ENCODE data around the gene BACE1-AS.

BACE1-AS gene

DNA sequence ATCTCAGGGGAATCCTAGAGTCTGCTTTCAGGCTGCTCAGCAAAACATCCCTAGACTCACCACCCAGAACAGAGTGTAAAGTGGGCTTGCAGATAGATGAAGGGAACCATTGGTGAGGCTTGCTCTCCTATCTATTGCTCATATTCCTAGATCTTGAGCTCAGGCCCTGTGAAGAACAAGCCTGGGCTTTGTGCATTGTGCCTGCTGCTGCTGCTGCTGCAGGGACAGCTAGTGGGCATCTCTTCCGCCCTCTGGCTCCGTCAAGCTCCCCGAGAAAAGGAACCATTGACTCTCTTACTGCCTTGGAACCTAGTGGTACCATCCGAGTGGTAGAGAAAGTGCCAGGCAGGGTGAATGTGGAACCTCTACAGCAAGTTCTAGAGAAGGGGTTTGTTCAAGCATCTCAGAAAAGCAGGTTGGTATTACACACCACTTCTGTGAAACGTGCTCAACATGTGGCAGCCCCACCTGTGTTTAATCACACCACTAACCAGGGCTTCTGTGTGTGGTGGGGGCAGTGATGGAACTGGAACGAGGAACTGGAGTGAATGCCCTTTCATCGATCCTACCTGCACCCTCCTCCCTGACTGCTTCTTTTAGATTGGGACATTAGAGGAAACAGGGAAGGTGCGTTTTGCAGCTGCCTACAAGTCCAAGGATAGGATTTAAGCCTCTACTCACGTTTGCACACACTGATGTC is 4.4 kb downstream of the BACE1-AS start:
- H3K36me3 ChIP-seq, result peaks cover 24 to 57% (median 28%) of the 10 kb centered on the region in 3 donors
- H3K4me1 ChIP-seq, result peaks cover 0 to 10% (median 8%) of the 10 kb centered on the region in 4 donors
- H3K9me3 ChIP-seq, result no peaks in the 10 kb centered on the region
- H3K4me3 ChIP-seq, result no peak overlapping the region
- TF ChIP-seq, protein P1, sequence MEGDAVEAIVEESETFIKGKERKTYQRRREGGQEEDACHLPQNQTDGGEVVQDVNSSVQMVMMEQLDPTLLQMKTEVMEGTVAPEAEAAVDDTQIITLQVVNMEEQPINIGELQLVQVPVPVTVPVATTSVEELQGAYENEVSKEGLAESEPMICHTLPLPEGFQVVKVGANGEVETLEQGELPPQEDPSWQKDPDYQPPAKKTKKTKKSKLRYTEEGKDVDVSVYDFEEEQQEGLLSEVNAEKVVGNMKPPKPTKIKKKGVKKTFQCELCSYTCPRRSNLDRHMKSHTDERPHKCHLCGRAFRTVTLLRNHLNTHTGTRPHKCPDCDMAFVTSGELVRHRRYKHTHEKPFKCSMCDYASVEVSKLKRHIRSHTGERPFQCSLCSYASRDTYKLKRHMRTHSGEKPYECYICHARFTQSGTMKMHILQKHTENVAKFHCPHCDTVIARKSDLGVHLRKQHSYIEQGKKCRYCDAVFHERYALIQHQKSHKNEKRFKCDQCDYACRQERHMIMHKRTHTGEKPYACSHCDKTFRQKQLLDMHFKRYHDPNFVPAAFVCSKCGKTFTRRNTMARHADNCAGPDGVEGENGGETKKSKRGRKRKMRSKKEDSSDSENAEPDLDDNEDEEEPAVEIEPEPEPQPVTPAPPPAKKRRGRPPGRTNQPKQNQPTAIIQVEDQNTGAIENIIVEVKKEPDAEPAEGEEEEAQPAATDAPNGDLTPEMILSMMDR (IDR thresholded peaks at IDR 0.05), result no peak
- no peaks in the 10 kb centered on the region for H3K27me3 ChIP-seq
- DNase-seq, result no peak
- intact Hi-C loops (cut with DNase I; ENCODE audit: low total_unique reads), result no loop called here
- H3K27ac ChIP-seq, result no peak overlapping the region

- intact Hi-C loops (cut with DNase I; ENCODE audit: low total_unique reads), result no loop called here
- no peaks in the 10 kb centered on the region for H3K27me3 ChIP-seq
- no peak overlapping the region for H3K27ac ChIP-seq
- no peak for DNase-seq
- no peak overlapping the region for H3K4me3 ChIP-seq
- no peaks in the 10 kb centered on the region for H3K9me3 ChIP-seq
- H3K36me3 ChIP-seq, result peaks cover 13 to 44% (median 19%) of the 10 kb centered on the region in 3 donors
- TF ChIP-seq, protein P1 (IDR thresholded peaks at IDR 0.05), result no peak
- peaks cover 0 to 16% (median 10%) of the 10 kb centered on the region in 4 donors for H3K4me1 ChIP-seq
These were observed 5.7 kb downstream of the BACE1-AS start for GRCh38 chr11:117296881-117297280.

DNA sequence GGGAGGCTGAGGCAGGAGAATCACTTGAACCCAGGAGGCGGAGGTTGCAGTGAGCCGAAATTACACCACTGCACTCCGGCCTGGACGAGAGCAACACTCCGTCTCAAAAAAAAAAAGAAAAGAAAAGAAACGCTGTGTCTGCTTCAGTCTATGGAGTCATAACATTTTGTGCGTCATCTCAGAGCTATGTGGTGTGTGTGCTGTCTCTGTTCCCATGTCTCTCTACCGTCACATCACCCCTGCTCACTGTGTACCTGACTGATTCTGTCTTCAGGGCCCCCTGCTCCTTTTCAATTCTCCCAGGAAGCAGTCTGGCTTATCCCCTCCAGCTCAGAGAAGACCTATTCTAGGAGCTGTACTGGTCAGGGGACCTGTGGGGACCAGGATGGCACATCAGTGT is 7.0 kb downstream of the BACE1-AS start:
- Histone ChIP-seq H3K9me3 (no peaks in the 10 kb centered on the region), H3K36me3 (peaks cover 10 to 31% (median 10%) of the 10 kb centered on the region in 3 donors), H3K4me1 (peaks cover 0 to 16% (median 10%) of the 10 kb centered on the region in 4 donors), H3K27me3 (no peaks in the 10 kb centered on the region), H3K4me3 (no peak overlapping the region), H3K27ac (no peak overlapping the region)
- TF ChIP-seq, protein P1 (IDR thresholded peaks at IDR 0.05), result no peak
- DNase-seq, result no peak
- intact Hi-C loops (cut with DNase I; ENCODE audit: low total_unique reads), result no loop called here

DNA sequence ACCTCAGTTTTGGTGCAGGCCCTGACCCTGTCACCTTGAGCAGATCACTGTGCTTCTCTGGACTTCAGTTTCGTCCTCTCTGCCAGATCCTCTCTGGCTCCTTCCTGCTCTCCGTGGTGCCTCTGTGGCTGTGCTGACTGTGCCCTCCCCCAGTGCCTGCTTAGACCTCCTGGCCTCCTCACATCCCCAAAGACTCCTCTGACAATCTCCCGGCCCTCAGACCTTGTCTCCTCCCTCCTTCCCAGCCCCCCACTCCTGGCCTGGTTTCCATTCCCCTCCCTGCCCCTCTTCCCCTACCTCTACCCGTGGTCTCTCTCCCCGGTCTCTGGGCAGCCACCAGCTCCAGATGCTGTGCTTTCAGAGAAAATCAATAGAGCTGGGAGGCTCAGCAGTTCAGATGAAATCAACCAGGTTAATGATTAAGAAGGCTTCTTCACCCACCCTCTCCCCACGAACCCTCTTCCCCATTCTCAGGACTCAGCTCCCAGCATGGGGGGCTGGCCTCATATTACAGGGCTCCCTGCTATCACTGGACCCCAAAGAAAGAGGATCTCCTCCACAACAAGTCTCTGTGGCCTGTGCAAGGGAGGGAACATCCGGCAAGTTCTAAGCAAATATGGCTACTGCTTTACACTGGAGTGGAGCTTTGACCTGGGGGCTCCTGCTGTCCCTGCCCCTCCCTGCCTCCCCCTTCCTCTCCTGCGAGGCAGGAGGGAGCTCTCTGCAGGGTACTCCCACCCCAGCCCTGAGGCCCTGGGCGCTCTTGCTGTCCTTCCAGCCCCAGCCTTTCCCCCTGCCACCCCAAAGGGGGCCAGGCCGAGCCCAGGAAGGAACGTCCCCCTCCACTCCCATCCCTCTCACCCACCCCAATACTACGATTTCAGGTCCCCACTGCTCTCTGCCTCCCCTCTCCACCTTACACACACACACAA is 8.5 kb downstream of the BACE1-AS start:
- TF ChIP-seq, protein P1 (IDR thresholded peaks at IDR 0.05), result no peak
- H3K4me3 ChIP-seq, result peak overlapping the region; percentile 10 to 27
- intact Hi-C loops (cut with DNase I; ENCODE audit: low total_unique reads), result no loop called here
- H3K27ac ChIP-seq, result no peak overlapping the region
- H3K27me3 ChIP-seq, result no peaks in the 10 kb centered on the region
- H3K9me3 ChIP-seq, result no peaks in the 10 kb centered on the region
- no peak for DNase-seq
- H3K4me1 ChIP-seq, result peaks cover 0 to 16% (median 10%) of the 10 kb centered on the region in 4 donors
- peaks cover 0 to 19% (median 0%) of the 10 kb centered on the region in 3 donors for H3K36me3 ChIP-seq

- Histone ChIP-seq H3K9me3 (no peaks in the 10 kb centered on the region), H3K4me3 (peak overlapping the region; percentile 10 to 27), H3K36me3 (peaks cover 0 to 12% (median 0%) of the 10 kb centered on the region in 3 donors), H3K27ac (peak overlapping the region in 1 of 2 donors; percentile 13), H3K4me1 (peaks cover 0 to 16% (median 10%) of the 10 kb centered on the region in 4 donors), H3K27me3 (no peaks in the 10 kb centered on the region)
- peak; percentile 32 to 74 for DNase-seq
- TF ChIP-seq, protein P1 (IDR thresholded peaks at IDR 0.05), result no peak
- intact Hi-C loops (cut with DNase I; ENCODE audit: low total_unique reads), result no loop called here
These were observed 9.1 kb downstream of the BACE1-AS start for GRCh38 chr11:117300283-117300663.

Data from tibial artery (tissue), 4 donors.